WTC11 (cell line): ENCODE measurements around the gene PLEKHN1. TPM values are rescaled to one million over a fixed set of nuclear protein-coding genes. Genes with fewer than 3 reads are reported as not detected.

Experiments used
- ATAC-seq: fragments of 200-7000 bp; cut with Tn5 transposase; 2 replicates; pipeline ENCODE4 v1.10.0; 2021; ENCODE audit warnings: mild to moderate bottlenecking, moderate library complexity
- CTCF ChIA-PET: fragments of 300-600 bp; sonication (Branson Sonifier 250); formaldehyde crosslinking; loops from one replicate; lab custom pipeline; 2021; ENCODE audit warnings: antibody characterized with exemption; lab: Charles Lee
- POLR2A ChIA-PET: fragments of 350-600 bp; sonication (Branson Sonifier 250); formaldehyde crosslinking; loops from one replicate; lab custom pipeline; 2021; ENCODE audit warnings: antibody characterized with exemption; lab: Charles Lee
- DNase-seq: peaks from one replicate; pipeline ENCODE4 v3.0.0; 2021; ENCODE audit warnings: low spot score
- H3K27ac Mint-ChIP-seq: 2 replicates; pipeline ENCODE4 v1.8.0; 2021; ENCODE audit warnings: mixed read lengths
- H3K27me3 Mint-ChIP-seq: 2 replicates; pipeline ENCODE4 v1.8.0; 2021; ENCODE audit warnings: low read depth, mild to moderate bottlenecking, moderate library complexity, mixed read lengths
- H3K36me3 Mint-ChIP-seq: 2 replicates; pipeline ENCODE4 v1.8.0; 2021; ENCODE audit warnings: mixed read lengths
- H3K4me1 Mint-ChIP-seq: 2 replicates; pipeline ENCODE4 v1.8.0; 2022; ENCODE audit warnings: mixed read lengths
- H3K4me3 Mint-ChIP-seq: 2 replicates; pipeline ENCODE4 v1.8.0; 2021; ENCODE audit warnings: mild to moderate bottlenecking, moderate library complexity, mixed read lengths
- H3K9me3 Mint-ChIP-seq: 2 replicates; pipeline ENCODE4 v1.8.0; 2021; ENCODE audit warnings: mixed read lengths
- EMX1 ChIP-seq: fragments of 250-450 bp; sonication (Bioruptor Pico); IDR thresholded peaks from 2 replicates; pipeline ENCODE4 v1.8.0; 2021; ENCODE audit warnings: mild to moderate bottlenecking
- ESRRA ChIP-seq: sonication (generic); formaldehyde crosslinking; IDR thresholded peaks from 2 replicates; pipeline ENCODE4 v1.8.1; 2022; ENCODE audit warnings: mild to moderate bottlenecking, missing genetic modification reagents, borderline replicate concordance
- ETV6 ChIP-seq: sonication (generic); formaldehyde crosslinking; IDR thresholded peaks from 2 replicates; pipeline ENCODE4 v1.8.1; 2022; ENCODE audit warnings: mild to moderate bottlenecking, missing genetic modification reagents
- FOXP1 ChIP-seq: sonication (generic); formaldehyde crosslinking; IDR thresholded peaks from 2 replicates; pipeline ENCODE4 v1.8.0; 2022; ENCODE audit warnings: missing genetic modification reagents, mild to moderate bottlenecking, moderate library complexity, borderline replicate concordance
- GRHL2 ChIP-seq: fragments of 250-450 bp; sonication (Bioruptor Pico); IDR thresholded peaks from 2 replicates; pipeline ENCODE4 v1.8.0; 2022; ENCODE audit warnings: mild to moderate bottlenecking, moderate library complexity; ENCODE audit not compliant: insufficient replicate concordance, severe bottlenecking
- KAT7 ChIP-seq: sonication (generic); formaldehyde crosslinking; IDR thresholded peaks from 2 replicates; pipeline ENCODE4 v1.8.1; 2023; ENCODE audit warnings: missing genetic modification reagents, mild to moderate bottlenecking, borderline replicate concordance
- MLX ChIP-seq: sonication (generic); formaldehyde crosslinking; IDR thresholded peaks from 2 replicates; pipeline ENCODE4 v1.8.1; 2023; ENCODE audit warnings: mild to moderate bottlenecking, missing genetic modification reagents, moderate library complexity
- MXD4 ChIP-seq: fragments of 250-450 bp; sonication (Bioruptor Pico); IDR thresholded peaks from 2 replicates; pipeline ENCODE4 v1.8.0; 2021; ENCODE audit warnings: mild to moderate bottlenecking, moderate library complexity, borderline replicate concordance
- NFATC4 ChIP-seq: fragments of 250-450 bp; sonication (Bioruptor Pico); IDR thresholded peaks from 2 replicates; pipeline ENCODE4 v1.9.0; 2021; ENCODE audit warnings: mild to moderate bottlenecking
- NR1H2 ChIP-seq: sonication (generic); formaldehyde crosslinking; IDR thresholded peaks from 2 replicates; pipeline ENCODE4 v1.9.0; 2021; ENCODE audit warnings: mild to moderate bottlenecking, moderate library complexity, missing genetic modification reagents
- PRDM15 ChIP-seq: sonication (generic); formaldehyde crosslinking; IDR thresholded peaks from 2 replicates; pipeline ENCODE4 v1.8.0; 2022; ENCODE audit warnings: missing genetic modification reagents
- TEAD4 ChIP-seq: sonication (generic); formaldehyde crosslinking; IDR thresholded peaks from 2 replicates; pipeline ENCODE4 v1.8.0; 2022; ENCODE audit warnings: mild to moderate bottlenecking, missing genetic modification reagents
- USF1 ChIP-seq: sonication (generic); formaldehyde crosslinking; IDR thresholded peaks from 2 replicates; pipeline ENCODE4 v1.8.0; 2022; ENCODE audit warnings: mild to moderate bottlenecking, missing genetic modification reagents
- ZNF219 ChIP-seq: sonication (generic); formaldehyde crosslinking; IDR thresholded peaks from 2 replicates; pipeline ENCODE4 v1.8.0; 2023; ENCODE audit warnings: missing genetic modification reagents, mild to moderate bottlenecking, borderline replicate concordance
- ZNF512 ChIP-seq: sonication (generic); formaldehyde crosslinking; IDR thresholded peaks from 2 replicates; pipeline ENCODE4 v1.8.1; 2022; ENCODE audit warnings: missing genetic modification reagents, borderline replicate concordance
- total RNA-seq: library from RNA; stranded (reverse); gene quantifications from 3 replicates; pipeline ENCODE4 v1.2.3, GENCODE V29; 2021
- TF ChIP-seq, protein P1 (sequence below): fragments of 250-450 bp; sonication (Bioruptor Pico); IDR thresholded peaks from 2 replicates; pipeline ENCODE4 v1.9.0; 2021; ENCODE audit warnings: moderate library complexity, mild to moderate bottlenecking, inconsistent platforms, borderline replicate concordance
- TF ChIP-seq, protein P2 (sequence below): sonication (generic); formaldehyde crosslinking; conservative IDR thresholded peaks from 2 replicates; pipeline ENCODE4 v1.8.1; 2022; ENCODE audit warnings: mild to moderate bottlenecking, missing genetic modification reagents
- TF ChIP-seq, protein P3 (sequence below): sonication (generic); formaldehyde crosslinking; IDR thresholded peaks from 2 replicates; pipeline ENCODE4 v1.8.1; 2022; ENCODE audit warnings: mild to moderate bottlenecking, missing genetic modification reagents, moderate library complexity, borderline replicate concordance
- TF ChIP-seq, protein P4 (sequence below): sonication (generic); formaldehyde crosslinking; IDR thresholded peaks from 2 replicates; pipeline ENCODE4 v1.8.0; 2023; ENCODE audit warnings: missing genetic modification reagents

Gene PLEKHN1
- total RNA-seq, 1 experiment from 2014 or later = 3.4 TPM

GRCh38 chr1:970242-970972 is 4.1 kb downstream of the PLEKHN1 start:
- Mint-ChIP-seq H3K4me1 (no peaks in the 10 kb centered on the region), H3K27ac (no peak overlapping the region), H3K36me3 (no peaks in the 10 kb centered on the region), H3K27me3 (peaks cover 43% of the 10 kb centered on the region), H3K4me3 (peak overlapping the region; percentile 41; the same call in 1 of the 2 replicates), H3K9me3 (no peaks in the 10 kb centered on the region; the same call in 1 of the 2 replicates)
- ChIA-PET CTCF (interaction anchor here (0.9 to 2.9 kb wide), 12 partner anchors 9 to 101 kb away, joined by 3 to 15 read pairs (median 4); partner anchors contain the start of gene NOC2L), POLR2A (no interaction called here)
- DNase-seq (peak; percentile 63), ATAC-seq (peak; percentile 61)
- TF ChIP-seq ZNF219 (CRISPR knock-in tag) (no peak), NR1H2 (CRISPR knock-in tag) (no peak), PRDM15 (peak; percentile 70; the same call in 1 of the 2 replicates), ETV6 (no peak), USF1 (CRISPR knock-in tag) (0 out of 2 replicates have a peak, but pooled peaks have one; percentile 17), EMX1 (no peak)
- TF ChIP-seq, protein P1, sequence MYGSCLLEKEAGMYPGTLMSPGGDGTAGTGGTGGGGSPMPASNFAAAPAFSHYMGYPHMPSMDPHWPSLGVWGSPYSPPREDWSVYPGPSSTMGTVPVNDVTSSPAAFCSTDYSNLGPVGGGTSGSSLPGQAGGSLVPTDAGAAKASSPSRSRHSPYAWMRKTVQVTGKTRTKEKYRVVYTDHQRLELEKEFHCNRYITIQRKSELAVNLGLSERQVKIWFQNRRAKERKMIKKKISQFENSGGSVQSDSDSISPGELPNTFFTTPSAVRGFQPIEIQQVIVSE = no peak
- TF ChIP-seq, protein P2, sequence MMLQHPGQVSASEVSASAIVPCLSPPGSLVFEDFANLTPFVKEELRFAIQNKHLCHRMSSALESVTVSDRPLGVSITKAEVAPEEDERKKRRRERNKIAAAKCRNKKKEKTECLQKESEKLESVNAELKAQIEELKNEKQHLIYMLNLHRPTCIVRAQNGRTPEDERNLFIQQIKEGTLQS (CRISPR knock-in tag) = no peak

DNA sequence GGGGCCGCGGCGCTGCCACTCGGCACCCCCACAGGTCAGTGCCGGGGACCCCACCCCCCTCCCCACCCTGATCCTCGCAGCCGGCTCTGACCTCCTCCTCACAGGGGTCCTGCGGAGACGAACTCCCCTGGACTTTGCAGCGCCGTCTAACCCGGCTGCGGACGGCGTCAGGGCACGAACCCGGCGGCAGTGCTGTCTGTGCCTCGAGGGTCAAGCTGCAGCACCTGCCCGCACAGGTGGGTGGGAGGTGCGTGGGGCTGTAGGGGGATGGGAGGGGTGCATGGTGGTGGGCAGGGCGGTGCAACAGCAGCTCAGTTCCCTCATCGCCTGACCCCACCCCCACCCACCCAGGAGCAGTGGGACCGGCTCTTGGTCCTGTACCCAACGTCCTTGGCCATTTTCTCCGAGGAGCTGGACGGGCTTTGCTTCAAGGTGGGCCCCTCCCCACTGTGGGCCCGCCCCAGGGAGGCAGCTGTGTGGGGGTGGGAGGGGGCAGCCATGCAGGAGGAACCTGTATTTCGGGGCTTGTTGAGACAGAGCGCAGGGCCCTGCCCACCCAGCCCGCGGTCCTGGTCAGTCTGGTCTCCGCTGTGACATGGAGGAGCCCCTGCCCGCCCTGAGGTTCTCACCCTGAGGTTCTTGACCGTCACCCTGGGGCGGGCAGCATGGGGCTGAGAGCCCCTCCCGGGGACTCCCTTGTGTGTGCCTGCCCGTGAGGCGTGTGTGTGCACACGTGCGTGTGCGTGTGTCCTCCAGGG is 4.9 kb downstream of the PLEKHN1 start:
- no peak for ATAC-seq
- CTCF ChIA-PET = interaction anchor here (0.9 to 2.9 kb wide), 11 partner anchors 10 to 102 kb away, joined by 3 to 15 read pairs (median 4); partner anchors contain the start of gene NOC2L
- POLR2A ChIA-PET = no interaction called here
- TF ChIP-seq MLX (CRISPR knock-in tag) (no peak), ZNF512 (CRISPR knock-in tag) (no peak), GRHL2 (CRISPR knock-in tag) (no peak), KAT7 (CRISPR knock-in tag) (no peak), MXD4 (CRISPR knock-in tag) (no peak), NFATC4 (CRISPR knock-in tag) (no peak), ESRRA (CRISPR knock-in tag) (no peak), FOXP1 (CRISPR knock-in tag) (no peak), TEAD4 (CRISPR knock-in tag) (no peak)
- TF ChIP-seq, protein P3, sequence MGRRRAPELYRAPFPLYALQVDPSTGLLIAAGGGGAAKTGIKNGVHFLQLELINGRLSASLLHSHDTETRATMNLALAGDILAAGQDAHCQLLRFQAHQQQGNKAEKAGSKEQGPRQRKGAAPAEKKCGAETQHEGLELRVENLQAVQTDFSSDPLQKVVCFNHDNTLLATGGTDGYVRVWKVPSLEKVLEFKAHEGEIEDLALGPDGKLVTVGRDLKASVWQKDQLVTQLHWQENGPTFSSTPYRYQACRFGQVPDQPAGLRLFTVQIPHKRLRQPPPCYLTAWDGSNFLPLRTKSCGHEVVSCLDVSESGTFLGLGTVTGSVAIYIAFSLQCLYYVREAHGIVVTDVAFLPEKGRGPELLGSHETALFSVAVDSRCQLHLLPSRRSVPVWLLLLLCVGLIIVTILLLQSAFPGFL (CRISPR knock-in tag) = no peak
- TF ChIP-seq, protein P4, sequence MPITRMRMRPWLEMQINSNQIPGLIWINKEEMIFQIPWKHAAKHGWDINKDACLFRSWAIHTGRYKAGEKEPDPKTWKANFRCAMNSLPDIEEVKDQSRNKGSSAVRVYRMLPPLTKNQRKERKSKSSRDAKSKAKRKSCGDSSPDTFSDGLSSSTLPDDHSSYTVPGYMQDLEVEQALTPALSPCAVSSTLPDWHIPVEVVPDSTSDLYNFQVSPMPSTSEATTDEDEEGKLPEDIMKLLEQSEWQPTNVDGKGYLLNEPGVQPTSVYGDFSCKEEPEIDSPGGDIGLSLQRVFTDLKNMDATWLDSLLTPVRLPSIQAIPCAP = no peak

More for the DNA sequence above, 4.9 kb downstream of the PLEKHN1 start:
- peaks cover 43% of the 10 kb centered on the region for H3K27me3 Mint-ChIP-seq
- H3K27ac Mint-ChIP-seq = no peak overlapping the region
- no peaks in the 10 kb centered on the region; the same call in 1 of the 2 replicates for H3K9me3 Mint-ChIP-seq
- H3K4me3 Mint-ChIP-seq = no peak overlapping the region
- DNase-seq = no peak
- no peaks in the 10 kb centered on the region for H3K36me3 Mint-ChIP-seq
- H3K4me1 Mint-ChIP-seq = peaks cover 4% of the 10 kb centered on the region
